Glutamatergic neuron (in vitro differentiated cells): Measurements from ENCODE around the gene RUNDC3A. TPM values are rescaled to one million over a fixed set of nuclear protein-coding genes. Genes with fewer than 3 reads are reported as not detected.
A peak's percentile ranks its signal among the peaks of the same experiment; 100 is the strongest.

ENCODE experiments used
- DNase-seq: peaks from one replicate; pipeline ENCODE4 v3.0.0; 2022
- H3K27ac Mint-ChIP-seq: one replicate; pipeline ENCODE4 v1.8.0; 2020; ENCODE audit warnings: mild to moderate bottlenecking, mixed read lengths, inconsistent platforms; ENCODE audit not compliant: unreplicated experiment
- H3K27me3 Mint-ChIP-seq: one replicate; pipeline ENCODE4 v1.8.0; 2020; ENCODE audit warnings: mild to moderate bottlenecking, moderate library complexity, mixed read lengths, inconsistent platforms; ENCODE audit not compliant: unreplicated experiment
- H3K36me3 Mint-ChIP-seq: one replicate; pipeline ENCODE4 v1.8.0; 2020; ENCODE audit warnings: mild to moderate bottlenecking, mixed read lengths, inconsistent platforms; ENCODE audit not compliant: unreplicated experiment
- H3K4me1 Mint-ChIP-seq: one replicate; pipeline ENCODE4 v1.8.0; 2020; ENCODE audit warnings: mild to moderate bottlenecking, low read depth, mixed read lengths, inconsistent platforms; ENCODE audit not compliant: unreplicated experiment
- H3K4me3 Mint-ChIP-seq: one replicate; pipeline ENCODE4 v1.8.0; 2020; ENCODE audit warnings: mild to moderate bottlenecking, mixed read lengths, inconsistent platforms; ENCODE audit not compliant: unreplicated experiment
- H3K9me3 Mint-ChIP-seq: one replicate; pipeline ENCODE4 v1.8.0; 2020; ENCODE audit warnings: mild to moderate bottlenecking, moderate library complexity, mixed read lengths, inconsistent platforms; ENCODE audit not compliant: unreplicated experiment
- CTCF ChIP-seq: fragments of 200-600 bp; sonication (generic); IDR thresholded peaks from one replicate; pipeline ENCODE4 v1.5.0; 2021; ENCODE audit not compliant: partially characterized antibody, unreplicated experiment
- total RNA-seq: library from RNA; stranded (reverse); fragmentation: NEBNext Ultra II Directional; extraction: Animal tissue kit (Norgen Biotek cat#: 25700); gene quantifications from one replicate; pipeline ENCODE4 v1.2.1, GENCODE V29; 2021; ENCODE audit not compliant: unreplicated experiment

RUNDC3A gene
- total RNA-seq, 1 donor from 2014 or later, result 282 TPM

- DNase-seq, result no peak
- H3K27ac Mint-ChIP-seq, result peak overlapping the region; percentile 76
- TF ChIP-seq CTCF, result no peak
- H3K4me1 Mint-ChIP-seq, result peaks cover 14% of the 10 kb centered on the region
- H3K4me3 Mint-ChIP-seq, result peak overlapping the region; percentile 85
- peaks cover 7% of the 10 kb centered on the region for H3K9me3 Mint-ChIP-seq
- peaks cover 12% of the 10 kb centered on the region for H3K27me3 Mint-ChIP-seq
- H3K36me3 Mint-ChIP-seq, result no peaks in the 10 kb centered on the region
Observed at GRCh38 chr17:44352828-44353671, 44.6 kb downstream of the RUNDC3A start.

- peak; percentile 60 for DNase-seq
- H3K9me3 Mint-ChIP-seq, result peaks cover 9% of the 10 kb centered on the region
- H3K27me3 Mint-ChIP-seq, result peaks cover 12% of the 10 kb centered on the region
- H3K4me3 Mint-ChIP-seq, result no peak overlapping the region
- H3K4me1 Mint-ChIP-seq, result peaks cover 14% of the 10 kb centered on the region
- H3K27ac Mint-ChIP-seq, result no peak overlapping the region
- no peak for TF ChIP-seq CTCF
- no peaks in the 10 kb centered on the region for H3K36me3 Mint-ChIP-seq
Observed at GRCh38 chr17:44353672-44354331, 45.4 kb downstream of the RUNDC3A start.

- H3K27me3 Mint-ChIP-seq, result peaks cover 14% of the 10 kb centered on the region
- peak; percentile 92 for TF ChIP-seq CTCF
- no peaks in the 10 kb centered on the region for H3K36me3 Mint-ChIP-seq
- peak overlapping the region; percentile 46 for H3K4me3 Mint-ChIP-seq
- H3K27ac Mint-ChIP-seq, result peak overlapping the region; percentile 64
- H3K9me3 Mint-ChIP-seq, result peaks cover 11% of the 10 kb centered on the region
- peak; percentile 95 for DNase-seq
- H3K4me1 Mint-ChIP-seq, result peaks cover 18% of the 10 kb centered on the region
Observed at GRCh38 chr17:44354582-44355561, 46.5 kb downstream of the RUNDC3A start.

GRCh38 chr17:44355642-44356099 lies 47.3 kb downstream of the RUNDC3A start:
- Mint-ChIP-seq H3K4me1 (peaks cover 25% of the 10 kb centered on the region), H3K36me3 (no peaks in the 10 kb centered on the region), H3K27me3 (peaks cover 14% of the 10 kb centered on the region), H3K9me3 (peaks cover 11% of the 10 kb centered on the region), H3K4me3 (no peak overlapping the region), H3K27ac (peak overlapping the region; percentile 64)
- TF ChIP-seq CTCF, result no peak
- no peak for DNase-seq
